Measurements from ENCODE around the gene RNASE7. TPM values are rescaled to one million over a fixed set of nuclear protein-coding genes. Genes with fewer than 3 reads are reported as not detected.

Gene RNASE7
- total RNA-seq, 1 experiment from 2014 or later: not detected

DNA sequence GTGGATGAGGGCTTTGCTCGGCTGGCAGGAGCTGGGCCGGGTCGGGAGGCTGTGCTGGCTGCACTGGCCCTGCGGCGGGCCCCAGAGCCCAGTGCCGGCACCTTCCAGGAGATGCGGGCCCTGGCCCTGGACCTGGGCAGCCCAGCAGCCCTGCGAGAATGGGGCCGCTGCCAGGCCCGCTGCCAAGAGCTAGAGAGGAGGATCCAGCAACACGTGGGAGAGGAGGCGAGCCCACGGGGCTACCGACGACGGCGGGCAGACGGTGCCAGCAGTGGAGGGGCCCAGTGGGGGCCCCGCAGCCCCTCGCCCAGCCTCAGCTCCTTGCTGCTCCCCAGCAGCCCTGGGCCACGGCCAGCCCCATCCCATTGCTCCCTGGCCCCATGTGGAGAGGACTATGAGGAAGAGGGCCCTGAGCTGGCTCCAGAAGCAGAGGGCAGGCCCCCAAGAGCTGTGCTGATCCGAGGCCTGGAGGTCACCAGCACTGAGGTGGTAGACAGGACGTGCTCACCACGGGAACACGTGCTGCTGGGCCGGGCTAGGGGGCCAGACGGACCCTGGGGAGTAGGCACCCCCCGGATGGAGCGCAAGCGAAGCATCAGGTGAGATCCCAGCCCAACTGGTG is 39.5 kb downstream of the RNASE7 start:
- H3K27me3 Mint-ChIP-seq (ENCODE audit: unreplicated experiment): no peaks in the 10 kb centered on the region
- no peak for DNase-seq
- no peaks in the 10 kb centered on the region for H3K9me3 Mint-ChIP-seq (ENCODE audit: low read depth, unreplicated experiment)
- H3K4me1 Mint-ChIP-seq (ENCODE audit: low read depth, unreplicated experiment): no peaks in the 10 kb centered on the region
- no peak for TF ChIP-seq CTCF (IDR thresholded peaks at IDR 0.05; ENCODE audit: unreplicated experiment)
- intact Hi-C loops (cut with micrococcal nuclease; ENCODE audit: unreplicated experiment): no loop called here
- BruUV-seq (replicated peaks): no TSS peak
- H3K36me3 Mint-ChIP-seq (ENCODE audit: insufficient read depth, unreplicated experiment): peaks cover 5% of the 10 kb centered on the region
- H3K4me3 Mint-ChIP-seq (ENCODE audit: low read depth, unreplicated experiment): no peak overlapping the region
- CTCF ChIA-PET: interaction anchor here (0.6 kb wide), 1 partner anchor 10 kb away, joined by 7 read pairs; no protein-coding TSS in a partner anchor
- no peak overlapping the region for H3K27ac Mint-ChIP-seq (ENCODE audit: unreplicated experiment)

DNA sequence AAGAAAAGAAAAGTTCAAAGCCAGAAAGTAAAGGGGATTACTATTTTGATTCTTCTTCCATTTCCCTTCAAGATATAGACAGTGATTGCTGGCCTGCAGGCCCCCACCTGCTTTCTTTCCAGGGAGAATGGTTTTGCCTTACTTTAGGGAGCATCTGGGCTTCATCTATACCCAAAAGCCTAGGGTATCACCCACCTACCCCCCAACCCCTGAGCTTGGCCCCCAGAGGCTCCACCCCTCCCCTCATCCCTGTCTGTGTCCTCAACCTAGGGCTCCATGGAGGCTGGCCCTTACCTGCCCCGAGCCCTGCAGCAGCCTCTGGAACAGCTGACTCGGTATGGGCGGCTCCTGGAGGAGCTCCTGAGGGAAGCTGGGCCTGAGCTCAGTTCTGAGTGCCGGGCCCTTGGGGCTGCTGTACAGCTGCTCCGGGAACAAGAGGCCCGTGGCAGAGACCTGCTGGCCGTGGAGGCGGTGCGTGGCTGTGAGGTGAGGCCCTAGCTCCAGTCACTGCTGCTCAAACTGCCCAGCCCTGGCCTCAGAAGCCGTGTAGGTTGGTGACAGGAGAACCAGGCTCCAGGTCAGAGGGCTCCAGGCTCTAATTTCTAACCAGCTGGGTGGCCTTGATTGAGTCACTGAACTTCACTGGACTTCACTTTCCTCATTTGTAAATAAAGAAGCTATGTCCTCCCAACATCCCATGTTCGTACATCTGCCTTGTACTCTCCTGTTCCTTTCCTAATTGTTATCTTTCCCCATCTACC is 41.6 kb downstream of the RNASE7 start:
- no peaks in the 10 kb centered on the region for H3K9me3 Mint-ChIP-seq (ENCODE audit: low read depth, unreplicated experiment)
- H3K36me3 Mint-ChIP-seq (ENCODE audit: insufficient read depth, unreplicated experiment): peaks cover 10% of the 10 kb centered on the region
- intact Hi-C loops (cut with micrococcal nuclease; ENCODE audit: unreplicated experiment): no loop called here
- DNase-seq: no peak
- no peak for TF ChIP-seq CTCF (IDR thresholded peaks at IDR 0.05; ENCODE audit: unreplicated experiment)
- H3K4me1 Mint-ChIP-seq (ENCODE audit: low read depth, unreplicated experiment): peaks cover 3% of the 10 kb centered on the region
- CTCF ChIA-PET: interaction anchor here (0.7 kb wide), 1 partner anchor 68 kb away, joined by 12 read pairs; no protein-coding TSS in a partner anchor
- H3K27me3 Mint-ChIP-seq (ENCODE audit: unreplicated experiment): no peaks in the 10 kb centered on the region
- H3K4me3 Mint-ChIP-seq (ENCODE audit: low read depth, unreplicated experiment): no peak overlapping the region
- BruUV-seq (replicated peaks): no TSS peak
- no peak overlapping the region for H3K27ac Mint-ChIP-seq (ENCODE audit: unreplicated experiment)

DNA sequence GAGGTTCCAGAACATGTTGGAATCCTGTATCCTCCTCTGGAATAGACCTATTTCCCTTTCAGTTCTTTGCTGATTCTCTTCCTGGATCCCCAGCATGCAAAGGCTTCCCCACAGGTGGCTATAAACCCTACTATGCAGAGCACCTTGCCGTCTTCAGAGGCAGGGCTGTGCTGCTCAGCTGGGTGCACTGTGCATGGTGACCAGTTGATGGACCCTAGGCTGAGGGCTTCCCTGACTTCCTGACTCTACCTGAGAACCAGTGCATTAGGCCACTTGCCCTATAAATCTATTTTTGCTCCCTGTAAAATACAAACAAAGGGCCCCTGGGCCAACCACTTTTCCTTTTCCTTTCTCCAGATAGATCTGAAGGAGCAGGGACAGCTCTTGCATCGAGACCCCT is 42.2 kb downstream of the RNASE7 start:
- H3K4me3 Mint-ChIP-seq (ENCODE audit: low read depth, unreplicated experiment): no peak overlapping the region
- no peak for TF ChIP-seq CTCF (IDR thresholded peaks at IDR 0.05; ENCODE audit: unreplicated experiment)
- H3K4me1 Mint-ChIP-seq (ENCODE audit: low read depth, unreplicated experiment): peaks cover 8% of the 10 kb centered on the region
- intact Hi-C loops (cut with micrococcal nuclease; ENCODE audit: unreplicated experiment): no loop called here
- CTCF ChIA-PET: no interaction called here
- peaks cover 10% of the 10 kb centered on the region for H3K36me3 Mint-ChIP-seq (ENCODE audit: insufficient read depth, unreplicated experiment)
- BruUV-seq (replicated peaks): no TSS peak
- no peaks in the 10 kb centered on the region for H3K27me3 Mint-ChIP-seq (ENCODE audit: unreplicated experiment)
- no peak overlapping the region for H3K27ac Mint-ChIP-seq (ENCODE audit: unreplicated experiment)
- no peaks in the 10 kb centered on the region for H3K9me3 Mint-ChIP-seq (ENCODE audit: low read depth, unreplicated experiment)
- no peak for DNase-seq

DNA sequence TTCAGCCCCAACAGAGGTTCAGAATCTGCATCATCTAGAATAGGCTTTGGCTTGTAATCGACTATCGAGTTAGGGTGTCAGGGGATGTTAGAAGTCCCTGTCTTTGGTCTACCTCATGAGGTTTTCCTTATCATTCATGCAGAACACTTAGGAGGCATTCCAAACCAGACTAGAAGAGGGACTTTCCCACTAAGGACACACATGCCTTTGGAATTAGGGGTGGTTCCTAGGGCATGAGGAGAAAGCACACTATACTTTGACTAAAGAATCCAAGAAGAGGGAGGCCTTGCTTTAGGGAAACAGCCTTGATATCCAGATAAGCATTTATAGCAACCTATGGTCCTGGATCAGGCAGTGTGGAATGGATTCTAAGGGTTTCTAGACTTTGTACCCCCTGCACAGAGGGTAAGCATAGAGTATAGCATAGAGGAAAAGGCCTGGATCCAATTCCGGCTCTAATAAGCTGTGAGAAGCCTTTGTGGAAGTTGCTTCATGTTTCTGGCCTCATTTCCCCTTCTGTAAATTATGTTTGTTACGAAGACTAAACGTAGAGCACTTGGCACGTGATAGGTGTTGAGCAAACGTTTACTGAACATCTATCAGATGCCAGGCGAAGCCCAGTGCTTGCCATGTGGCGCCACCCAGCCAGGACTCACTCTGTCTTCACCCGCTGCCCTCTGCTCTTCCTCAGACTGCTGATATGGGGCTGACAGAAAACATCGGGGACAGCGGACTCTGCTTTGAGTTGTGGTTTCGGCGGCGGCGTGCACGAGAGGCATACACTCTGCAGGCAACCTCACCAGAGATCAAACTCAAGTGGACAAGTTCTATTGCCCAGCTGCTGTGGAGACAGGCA is 43.1 kb downstream of the RNASE7 start:
- no TSS peak for BruUV-seq (replicated peaks)
- no peak overlapping the region for H3K27ac Mint-ChIP-seq (ENCODE audit: unreplicated experiment)
- intact Hi-C loops (cut with micrococcal nuclease; ENCODE audit: unreplicated experiment): no loop called here
- peaks cover 8% of the 10 kb centered on the region for H3K36me3 Mint-ChIP-seq (ENCODE audit: insufficient read depth, unreplicated experiment)
- H3K4me1 Mint-ChIP-seq (ENCODE audit: low read depth, unreplicated experiment): peaks cover 8% of the 10 kb centered on the region
- CTCF ChIA-PET: no interaction called here
- DNase-seq: no peak
- no peaks in the 10 kb centered on the region for H3K9me3 Mint-ChIP-seq (ENCODE audit: low read depth, unreplicated experiment)
- no peak for TF ChIP-seq CTCF (IDR thresholded peaks at IDR 0.05; ENCODE audit: unreplicated experiment)
- H3K4me3 Mint-ChIP-seq (ENCODE audit: low read depth, unreplicated experiment): no peak overlapping the region
- H3K27me3 Mint-ChIP-seq (ENCODE audit: unreplicated experiment): no peaks in the 10 kb centered on the region

Measured in Calu3 (cell line).